SK-N-SH treated with all-trans-retinoic acid at 6 μM for 48 hours (cell line): ENCODE data around the gene RAB3GAP2.
"Not testable (repeated sequence)": the region's sequence is repeated elsewhere in the genome, so short reads cannot be mapped to it uniquely, and the experiment has no call there.

Experiments used
- ATAC-seq: fragments of 200-7000 bp; cut with Tn5 transposase; 3 replicates; pipeline ENCODE4 v1.9.1; 2020; ENCODE audit warnings: mild to moderate bottlenecking, moderate library complexity
- ARNTL ChIP-seq: fragments of 450-650 bp; formaldehyde crosslinking; IDR thresholded peaks from 2 replicates; pipeline ENCODE4 v1.5.0; 2020; ENCODE audit warnings: low read depth, mild to moderate bottlenecking, moderate library complexity, borderline replicate concordance
- BACH2 ChIP-seq: fragments of 250-450 bp; sonication (Bioruptor Pico); IDR thresholded peaks from 2 replicates; pipeline ENCODE4 v1.9.0; 2021; ENCODE audit warnings: mild to moderate bottlenecking, borderline replicate concordance
- CSDC2 ChIP-seq: fragments of 250-450 bp; sonication (Bioruptor Pico); IDR thresholded peaks from 2 replicates; pipeline ENCODE4 v1.5.0; 2020; ENCODE audit warnings: mild to moderate bottlenecking, moderate library complexity
- ESRRG ChIP-seq: fragments of 250-450 bp; sonication (Bioruptor Pico); IDR thresholded peaks from 2 replicates; pipeline ENCODE4 v1.6.1; 2021; ENCODE audit warnings: mild to moderate bottlenecking
- GLIS3 ChIP-seq: fragments of 250-450 bp; sonication (Bioruptor Pico); IDR thresholded peaks from 2 replicates; pipeline ENCODE4 v1.5.0; 2020; ENCODE audit warnings: mild to moderate bottlenecking, moderate library complexity
- ISL1 ChIP-seq: fragments of 250-450 bp; sonication (Bioruptor Pico); IDR thresholded peaks from 2 replicates; pipeline ENCODE4 v2.1.2; 2022; ENCODE audit warnings: mild to moderate bottlenecking, moderate library complexity
- OSR1 ChIP-seq: fragments of 250-450 bp; sonication (Bioruptor Pico); IDR thresholded peaks from 2 replicates; pipeline ENCODE4 v1.8.0; 2022; ENCODE audit warnings: moderate library complexity, mild to moderate bottlenecking, inconsistent platforms
- PPARA ChIP-seq: fragments of 250-450 bp; sonication (Bioruptor Pico); IDR thresholded peaks from 2 replicates; pipeline ENCODE4 v1.5.0; 2020; ENCODE audit warnings: mild to moderate bottlenecking, borderline replicate concordance
- RARB ChIP-seq: fragments of 250-450 bp; sonication (Bioruptor Pico); IDR thresholded peaks from 2 replicates; pipeline ENCODE4 v1.8.0; 2021; ENCODE audit warnings: mild to moderate bottlenecking, moderate library complexity
- SNAI2 ChIP-seq: fragments of 250-450 bp; sonication (Bioruptor Pico); IDR thresholded peaks from 2 replicates; pipeline ENCODE4 v1.5.0; 2020; ENCODE audit warnings: mild to moderate bottlenecking, moderate library complexity
- TCF4 ChIP-seq: fragments of 250-450 bp; sonication (Bioruptor Pico); IDR thresholded peaks from 2 replicates; pipeline ENCODE4 v1.8.0; 2021; ENCODE audit warnings: mild to moderate bottlenecking, moderate library complexity, borderline replicate concordance
- TOX ChIP-seq: fragments of 250-450 bp; sonication (Bioruptor Pico); IDR thresholded peaks from 2 replicates; pipeline ENCODE4 v1.8.0; 2021; ENCODE audit warnings: mild to moderate bottlenecking, moderate library complexity, borderline replicate concordance
- ZC3H10 ChIP-seq: fragments of 250-450 bp; sonication (Bioruptor Pico); IDR thresholded peaks from 2 replicates; pipeline ENCODE4 v1.5.1; 2021; ENCODE audit warnings: mild to moderate bottlenecking, moderate library complexity
- ZFP3 ChIP-seq: fragments of 250-450 bp; sonication (Bioruptor Pico); IDR thresholded peaks from 2 replicates; pipeline ENCODE4 v1.5.0; 2020; ENCODE audit warnings: mild to moderate bottlenecking, moderate library complexity
- ZFP30 ChIP-seq: fragments of 450-650 bp; formaldehyde crosslinking; IDR thresholded peaks from 2 replicates; pipeline ENCODE4 v1.5.0; 2022; ENCODE audit warnings: mild to moderate bottlenecking, moderate library complexity
- ZNF565 ChIP-seq: fragments of 450-650 bp; formaldehyde crosslinking; conservative IDR thresholded peaks from 2 replicates; pipeline ENCODE4 v1.5.0; 2020; ENCODE audit warnings: low read depth, mild to moderate bottlenecking, moderate library complexity
- ZNF70 ChIP-seq: fragments of 450-650 bp; formaldehyde crosslinking; IDR thresholded peaks from 2 replicates; pipeline ENCODE4 v1.5.0; 2020; ENCODE audit warnings: mild to moderate bottlenecking, moderate library complexity
- ZNF8 ChIP-seq: fragments of 450-650 bp; formaldehyde crosslinking; IDR thresholded peaks from 2 replicates; pipeline ENCODE4 v1.5.0; 2020; ENCODE audit warnings: mild to moderate bottlenecking, moderate library complexity
- TF ChIP-seq, protein P1 (sequence below): fragments of 250-450 bp; sonication (Bioruptor Pico); IDR thresholded peaks from 2 replicates; pipeline ENCODE4 v1.5.0; 2020; ENCODE audit warnings: mild to moderate bottlenecking, moderate library complexity
- TF ChIP-seq, protein P2 (sequence below): fragments of 250-450 bp; sonication (Bioruptor Pico); IDR thresholded peaks from 2 replicates; pipeline ENCODE4 v1.8.0; 2020; ENCODE audit warnings: mild to moderate bottlenecking, moderate library complexity, borderline replicate concordance
- TF ChIP-seq, protein P3 (sequence below): fragments of 250-450 bp; sonication (Bioruptor Pico); IDR thresholded peaks from 2 replicates; pipeline ENCODE4 v1.5.1; 2021; ENCODE audit warnings: mild to moderate bottlenecking, moderate library complexity
- TF ChIP-seq, protein P4 (sequence below): fragments of 250-450 bp; sonication (Bioruptor Pico); IDR thresholded peaks from 2 replicates; pipeline ENCODE4 v1.5.1; 2020; ENCODE audit warnings: low read depth, mild to moderate bottlenecking, moderate library complexity
- TF ChIP-seq, protein P5 (sequence below): fragments of 250-450 bp; sonication (Bioruptor Pico); IDR thresholded peaks from 2 replicates; pipeline ENCODE4 v1.8.0; 2021; ENCODE audit warnings: low read depth, mild to moderate bottlenecking, moderate library complexity, borderline replicate concordance

RAB3GAP2 gene

DNA sequence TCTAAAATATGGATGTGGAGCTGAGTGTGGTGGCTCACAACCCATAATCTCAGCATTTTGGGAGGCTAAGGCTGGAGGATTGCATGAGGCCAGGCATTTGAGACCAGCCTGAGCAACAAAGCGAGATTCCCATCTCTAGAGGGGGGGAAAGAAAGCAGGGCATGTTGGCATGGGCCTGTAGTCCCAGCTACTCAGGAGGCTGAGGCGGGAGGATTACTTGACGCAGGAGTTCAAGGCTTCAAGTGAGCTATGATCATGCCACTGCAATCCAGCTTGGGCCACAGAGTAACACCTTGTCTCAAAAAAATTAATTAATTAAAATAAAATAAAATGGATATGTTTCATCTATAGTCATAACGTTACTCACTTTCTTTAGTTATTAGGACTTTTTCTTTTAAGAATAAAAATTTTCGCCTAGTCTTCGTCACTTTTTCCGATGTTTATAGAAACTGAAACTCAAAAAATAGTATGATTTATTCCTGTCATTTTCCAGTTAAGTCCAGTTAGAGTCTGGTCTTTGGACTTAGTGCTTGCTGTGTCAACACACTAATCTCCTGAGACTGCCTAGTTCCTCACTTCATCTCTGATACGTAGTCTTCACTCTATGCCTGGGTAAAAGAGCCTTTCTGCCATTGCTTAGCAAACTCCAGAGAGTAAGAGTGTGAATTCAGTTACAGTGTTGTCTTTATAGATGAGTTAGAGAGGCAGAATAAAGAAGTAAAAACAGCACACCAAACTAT is 150.3 kb downstream of the RAB3GAP2 start:
- ATAC-seq: no peak
- TF ChIP-seq ZNF565: no peak
- TF ChIP-seq ZNF70 (CRISPR knock-in tag): no peak
- TF ChIP-seq, protein P1, sequence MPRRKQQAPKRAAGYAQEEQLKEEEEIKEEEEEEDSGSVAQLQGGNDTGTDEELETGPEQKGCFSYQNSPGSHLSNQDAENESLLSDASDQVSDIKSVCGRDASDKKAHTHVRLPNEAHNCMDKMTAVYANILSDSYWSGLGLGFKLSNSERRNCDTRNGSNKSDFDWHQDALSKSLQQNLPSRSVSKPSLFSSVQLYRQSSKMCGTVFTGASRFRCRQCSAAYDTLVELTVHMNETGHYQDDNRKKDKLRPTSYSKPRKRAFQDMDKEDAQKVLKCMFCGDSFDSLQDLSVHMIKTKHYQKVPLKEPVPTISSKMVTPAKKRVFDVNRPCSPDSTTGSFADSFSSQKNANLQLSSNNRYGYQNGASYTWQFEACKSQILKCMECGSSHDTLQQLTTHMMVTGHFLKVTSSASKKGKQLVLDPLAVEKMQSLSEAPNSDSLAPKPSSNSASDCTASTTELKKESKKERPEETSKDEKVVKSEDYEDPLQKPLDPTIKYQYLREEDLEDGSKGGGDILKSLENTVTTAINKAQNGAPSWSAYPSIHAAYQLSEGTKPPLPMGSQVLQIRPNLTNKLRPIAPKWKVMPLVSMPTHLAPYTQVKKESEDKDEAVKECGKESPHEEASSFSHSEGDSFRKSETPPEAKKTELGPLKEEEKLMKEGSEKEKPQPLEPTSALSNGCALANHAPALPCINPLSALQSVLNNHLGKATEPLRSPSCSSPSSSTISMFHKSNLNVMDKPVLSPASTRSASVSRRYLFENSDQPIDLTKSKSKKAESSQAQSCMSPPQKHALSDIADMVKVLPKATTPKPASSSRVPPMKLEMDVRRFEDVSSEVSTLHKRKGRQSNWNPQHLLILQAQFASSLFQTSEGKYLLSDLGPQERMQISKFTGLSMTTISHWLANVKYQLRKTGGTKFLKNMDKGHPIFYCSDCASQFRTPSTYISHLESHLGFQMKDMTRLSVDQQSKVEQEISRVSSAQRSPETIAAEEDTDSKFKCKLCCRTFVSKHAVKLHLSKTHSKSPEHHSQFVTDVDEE (CRISPR knock-in tag): no peak
- TF ChIP-seq BACH2 (CRISPR knock-in tag): no peak
- no peak for TF ChIP-seq ZFP3 (CRISPR knock-in tag)
- TF ChIP-seq ZNF8 (CRISPR knock-in tag): no peak
- no peak for TF ChIP-seq GLIS3 (CRISPR knock-in tag)
- no peak for TF ChIP-seq TOX (CRISPR knock-in tag)

DNA sequence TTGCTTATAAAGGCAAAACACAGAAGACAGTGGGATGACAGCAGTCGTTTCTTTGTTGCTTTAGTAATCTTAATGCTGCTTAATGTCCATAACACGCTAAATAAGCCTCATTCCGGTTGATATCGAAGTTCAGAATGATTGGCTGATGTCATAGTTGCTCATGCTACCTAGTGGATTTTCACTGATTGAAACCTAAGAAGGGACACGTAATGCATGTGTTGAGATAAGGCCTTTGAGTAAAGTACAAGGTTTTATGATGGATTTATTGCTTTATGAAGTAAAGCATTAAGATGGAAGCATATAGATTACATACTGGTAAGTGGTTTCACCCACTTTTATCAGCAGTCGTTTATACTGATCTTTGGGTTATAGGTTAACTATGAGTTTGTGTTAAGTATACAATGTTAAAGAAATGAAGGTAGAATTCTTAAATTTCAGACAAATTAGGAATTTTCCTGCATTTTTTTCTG is 153.2 kb downstream of the RAB3GAP2 start:
- no peak for TF ChIP-seq ZFP30 (CRISPR knock-in tag)
- TF ChIP-seq ZNF8 (CRISPR knock-in tag): no peak
- TF ChIP-seq TOX (CRISPR knock-in tag): no peak
- no peak for TF ChIP-seq RARB (CRISPR knock-in tag)
- TF ChIP-seq CSDC2: no peak
- TF ChIP-seq, protein P2, sequence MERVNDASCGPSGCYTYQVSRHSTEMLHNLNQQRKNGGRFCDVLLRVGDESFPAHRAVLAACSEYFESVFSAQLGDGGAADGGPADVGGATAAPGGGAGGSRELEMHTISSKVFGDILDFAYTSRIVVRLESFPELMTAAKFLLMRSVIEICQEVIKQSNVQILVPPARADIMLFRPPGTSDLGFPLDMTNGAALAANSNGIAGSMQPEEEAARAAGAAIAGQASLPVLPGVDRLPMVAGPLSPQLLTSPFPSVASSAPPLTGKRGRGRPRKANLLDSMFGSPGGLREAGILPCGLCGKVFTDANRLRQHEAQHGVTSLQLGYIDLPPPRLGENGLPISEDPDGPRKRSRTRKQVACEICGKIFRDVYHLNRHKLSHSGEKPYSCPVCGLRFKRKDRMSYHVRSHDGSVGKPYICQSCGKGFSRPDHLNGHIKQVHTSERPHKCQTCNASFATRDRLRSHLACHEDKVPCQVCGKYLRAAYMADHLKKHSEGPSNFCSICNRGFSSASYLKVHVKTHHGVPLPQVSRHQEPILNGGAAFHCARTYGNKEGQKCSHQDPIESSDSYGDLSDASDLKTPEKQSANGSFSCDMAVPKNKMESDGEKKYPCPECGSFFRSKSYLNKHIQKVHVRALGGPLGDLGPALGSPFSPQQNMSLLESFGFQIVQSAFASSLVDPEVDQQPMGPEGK (CRISPR knock-in tag): no peak
- no peak for TF ChIP-seq TCF4 (CRISPR knock-in tag)
- TF ChIP-seq ARNTL: no peak
- TF ChIP-seq SNAI2: no peak
- TF ChIP-seq GLIS3 (CRISPR knock-in tag): no peak
- TF ChIP-seq, protein P3, sequence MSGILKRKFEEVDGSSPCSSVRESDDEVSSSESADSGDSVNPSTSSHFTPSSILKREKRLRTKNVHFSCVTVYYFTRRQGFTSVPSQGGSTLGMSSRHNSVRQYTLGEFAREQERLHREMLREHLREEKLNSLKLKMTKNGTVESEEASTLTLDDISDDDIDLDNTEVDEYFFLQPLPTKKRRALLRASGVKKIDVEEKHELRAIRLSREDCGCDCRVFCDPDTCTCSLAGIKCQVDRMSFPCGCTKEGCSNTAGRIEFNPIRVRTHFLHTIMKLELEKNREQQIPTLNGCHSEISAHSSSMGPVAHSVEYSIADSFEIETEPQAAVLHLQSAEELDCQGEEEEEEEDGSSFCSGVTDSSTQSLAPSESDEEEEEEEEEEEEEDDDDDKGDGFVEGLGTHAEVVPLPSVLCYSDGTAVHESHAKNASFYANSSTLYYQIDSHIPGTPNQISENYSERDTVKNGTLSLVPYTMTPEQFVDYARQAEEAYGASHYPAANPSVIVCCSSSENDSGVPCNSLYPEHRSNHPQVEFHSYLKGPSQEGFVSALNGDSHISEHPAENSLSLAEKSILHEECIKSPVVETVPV (CRISPR knock-in tag): no peak
- no peak for TF ChIP-seq PPARA (CRISPR knock-in tag)
- TF ChIP-seq ZC3H10 (CRISPR knock-in tag): no peak
- no peak for TF ChIP-seq OSR1 (CRISPR knock-in tag)
- no peak for ATAC-seq

DNA sequence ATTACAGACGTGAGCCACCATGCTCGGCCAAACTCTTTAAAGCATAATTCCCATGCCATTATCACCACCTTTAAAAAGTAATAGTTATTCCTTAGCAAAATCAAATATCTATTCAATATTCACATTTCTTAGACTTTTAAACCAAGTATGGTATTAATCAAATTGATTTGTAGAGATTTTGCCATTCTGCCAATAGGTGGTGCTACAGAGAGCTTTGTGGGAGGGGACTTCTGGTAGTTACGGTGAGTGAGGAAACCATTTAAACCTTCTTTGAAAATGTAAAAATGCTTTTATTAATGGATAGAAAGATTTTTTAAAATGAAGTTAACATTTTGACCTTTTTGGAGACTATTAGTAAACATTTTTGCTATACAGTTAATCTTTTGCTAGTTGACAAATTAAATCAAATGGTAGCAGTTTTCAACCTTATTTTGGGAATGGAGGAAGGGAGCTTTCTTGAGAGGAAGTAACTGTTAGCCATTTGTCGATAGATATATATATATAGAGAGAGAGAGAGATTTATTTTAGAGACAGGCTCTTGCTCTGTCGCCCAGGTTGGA is 159.0 kb downstream of the RAB3GAP2 start:
- peak; percentile 73; the same call in 2 of the 3 replicates for ATAC-seq
- TF ChIP-seq, protein P4, sequence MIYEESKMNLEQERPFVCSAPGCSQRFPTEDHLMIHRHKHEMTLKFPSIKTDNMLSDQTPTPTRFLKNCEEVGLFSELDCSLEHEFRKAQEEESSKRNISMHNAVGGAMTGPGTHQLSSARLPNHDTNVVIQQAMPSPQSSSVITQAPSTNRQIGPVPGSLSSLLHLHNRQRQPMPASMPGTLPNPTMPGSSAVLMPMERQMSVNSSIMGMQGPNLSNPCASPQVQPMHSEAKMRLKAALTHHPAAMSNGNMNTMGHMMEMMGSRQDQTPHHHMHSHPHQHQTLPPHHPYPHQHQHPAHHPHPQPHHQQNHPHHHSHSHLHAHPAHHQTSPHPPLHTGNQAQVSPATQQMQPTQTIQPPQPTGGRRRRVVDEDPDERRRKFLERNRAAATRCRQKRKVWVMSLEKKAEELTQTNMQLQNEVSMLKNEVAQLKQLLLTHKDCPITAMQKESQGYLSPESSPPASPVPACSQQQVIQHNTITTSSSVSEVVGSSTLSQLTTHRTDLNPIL (CRISPR knock-in tag): no peak
- TF ChIP-seq BACH2 (CRISPR knock-in tag): no peak
- no peak for TF ChIP-seq CSDC2
- no peak for TF ChIP-seq TCF4 (CRISPR knock-in tag)
- no peak for TF ChIP-seq ESRRG (CRISPR knock-in tag)
- no peak for TF ChIP-seq GLIS3 (CRISPR knock-in tag)
- no peak for TF ChIP-seq ISL1 (CRISPR knock-in tag)
- TF ChIP-seq ZFP3 (CRISPR knock-in tag): no peak
- TF ChIP-seq, protein P5, sequence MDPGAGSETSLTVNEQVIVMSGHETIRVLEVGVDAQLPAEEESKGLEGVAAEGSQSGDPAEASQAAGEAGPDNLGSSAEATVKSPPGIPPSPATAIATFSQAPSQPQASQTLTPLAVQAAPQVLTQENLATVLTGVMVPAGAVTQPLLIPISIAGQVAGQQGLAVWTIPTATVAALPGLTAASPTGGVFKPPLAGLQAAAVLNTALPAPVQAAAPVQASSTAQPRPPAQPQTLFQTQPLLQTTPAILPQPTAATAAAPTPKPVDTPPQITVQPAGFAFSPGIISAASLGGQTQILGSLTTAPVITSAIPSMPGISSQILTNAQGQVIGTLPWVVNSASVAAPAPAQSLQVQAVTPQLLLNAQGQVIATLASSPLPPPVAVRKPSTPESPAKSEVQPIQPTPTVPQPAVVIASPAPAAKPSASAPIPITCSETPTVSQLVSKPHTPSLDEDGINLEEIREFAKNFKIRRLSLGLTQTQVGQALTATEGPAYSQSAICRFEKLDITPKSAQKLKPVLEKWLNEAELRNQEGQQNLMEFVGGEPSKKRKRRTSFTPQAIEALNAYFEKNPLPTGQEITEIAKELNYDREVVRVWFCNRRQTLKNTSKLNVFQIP (CRISPR knock-in tag): no peak
- TF ChIP-seq ZC3H10 (CRISPR knock-in tag): no peak

DNA sequence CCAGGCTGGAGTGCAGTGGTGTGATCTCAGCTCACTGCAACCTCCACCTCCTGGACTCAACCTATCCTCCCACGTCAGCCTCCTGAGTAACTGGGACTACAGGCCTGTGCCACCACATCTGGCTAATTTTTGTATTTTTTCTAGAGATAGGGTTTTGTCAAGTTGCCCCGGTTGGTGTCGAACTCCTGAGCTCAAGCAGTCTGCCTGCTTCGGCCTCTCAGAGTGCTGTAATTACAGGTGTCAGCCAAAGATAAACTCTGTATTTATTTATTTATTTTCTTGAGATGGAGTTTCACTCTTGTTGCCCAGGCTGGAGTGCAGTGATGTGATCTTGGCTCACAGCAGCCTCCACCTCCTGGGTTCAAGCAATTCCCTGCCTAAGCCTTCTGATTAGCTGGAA is 159.7 kb downstream of the RAB3GAP2 start:
- ATAC-seq: not testable (repeated sequence)

DNA sequence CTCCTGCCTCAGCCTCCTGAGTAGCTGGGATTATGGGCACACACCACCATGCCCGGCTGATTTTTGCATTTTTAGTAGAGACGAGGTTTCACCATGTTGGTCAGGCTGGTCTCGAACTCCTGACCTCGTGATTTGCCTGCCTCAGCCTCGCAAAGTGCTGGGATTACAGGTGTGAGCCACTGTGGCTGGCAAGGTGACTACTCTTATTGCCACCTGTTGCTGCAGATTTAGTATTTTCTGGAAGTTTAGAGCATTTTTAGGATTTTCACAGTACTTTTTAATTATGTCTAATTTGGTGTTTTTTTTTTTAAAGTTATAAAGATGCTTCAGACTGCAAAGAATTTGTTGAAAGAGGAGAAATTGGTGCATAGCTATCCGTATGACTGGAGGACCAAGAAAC is 161.8 kb downstream of the RAB3GAP2 start:
- ATAC-seq: not testable (repeated sequence)
